GM19043 (cell line): ENCODE measurements around the gene DPY19L1.
A peak's percentile ranks its signal among the peaks of the same experiment; 100 is the strongest.
"Not testable (repeated sequence)": the region's sequence is repeated elsewhere in the genome, so short reads cannot be mapped to it uniquely, and the experiment has no call there.

Source experiments
- ATAC-seq: cut with Tn5 transposase; IDR thresholded peaks from one replicate; pipeline ENCODE4 v1.9.1; 2021; ENCODE audit warnings: low read depth; ENCODE audit not compliant: unreplicated experiment

Gene DPY19L1

DNA sequence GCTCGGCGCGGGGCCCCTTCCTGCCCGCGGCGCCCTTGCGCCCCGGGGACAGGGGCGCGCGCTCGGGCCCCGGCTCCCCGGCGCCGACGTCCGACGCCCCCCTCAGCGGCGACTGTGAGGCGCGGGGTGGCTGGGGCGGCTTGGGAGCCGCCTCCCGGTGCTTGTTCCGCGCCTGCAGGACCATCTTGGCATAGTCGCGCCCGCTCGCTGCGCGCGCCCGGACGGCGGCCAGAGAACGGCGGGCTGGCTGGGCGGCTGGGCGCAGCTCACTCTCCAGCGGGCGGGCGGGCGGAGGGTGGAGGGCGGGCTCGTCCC lies at the start of gene DPY19L1:
Gene DPY19L1 (minus strand): TSS at position 275 of the 315 bp plus-strand sequence. CDS start 91 bp downstream, at position 184.
- peak; percentile 14 for ATAC-seq

DNA sequence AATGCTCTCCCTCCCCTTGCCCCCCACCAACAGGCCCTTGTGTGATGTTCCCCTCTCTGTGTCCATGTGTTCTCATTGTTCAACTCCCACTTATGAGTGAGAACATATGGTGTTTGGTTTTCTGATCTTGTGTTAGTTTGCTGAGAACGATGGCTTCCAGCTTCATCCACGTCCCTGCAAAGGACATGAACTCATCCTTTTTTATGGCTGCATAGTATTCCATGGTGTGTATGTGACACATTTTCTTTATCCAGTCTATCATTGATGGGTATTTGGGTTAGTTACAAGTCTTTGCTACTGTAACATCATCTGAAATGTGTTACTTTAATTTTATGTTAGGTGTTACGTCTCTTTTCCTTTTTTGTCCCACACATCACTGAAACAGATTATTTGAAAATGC lies 42.2 kb upstream of the DPY19L1 start:
- not testable (repeated sequence) for ATAC-seq

GRCh38 chr7:35074008-35074407 lies 36.7 kb upstream of the DPY19L1 start:
- not testable (repeated sequence) for ATAC-seq

GRCh38 chr7:35072950-35073827 lies 35.9 kb upstream of the DPY19L1 start:
- ATAC-seq, result not testable (repeated sequence)

- ATAC-seq, result not testable (repeated sequence)
Measured at GRCh38 chr7:35069084-35069483, 31.8 kb upstream of the DPY19L1 start.

DNA sequence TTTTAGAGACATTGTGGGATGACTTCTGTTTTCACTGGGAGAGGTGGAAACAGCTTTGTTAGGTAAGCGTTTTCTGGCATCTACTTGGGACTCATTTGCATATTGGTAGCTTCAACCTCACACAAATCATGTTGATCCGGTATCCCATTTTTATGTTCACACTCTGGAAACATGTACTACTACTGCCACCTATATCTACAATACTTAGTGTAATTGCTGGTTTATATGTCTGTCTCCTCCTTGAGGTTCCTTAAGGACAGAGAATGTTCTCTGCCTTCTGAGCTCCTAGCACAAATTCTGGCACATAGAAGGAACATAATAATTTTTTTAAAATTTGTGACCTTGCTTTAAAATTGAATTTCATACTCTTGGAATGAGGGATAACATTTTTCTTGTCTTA lies 28.1 kb upstream of the DPY19L1 start:
- ATAC-seq, result not testable (repeated sequence)

GRCh38 chr7:35058571-35058970 lies 21.3 kb upstream of the DPY19L1 start:
- not testable (repeated sequence) for ATAC-seq

GRCh38 chr7:35057505-35058451 lies 20.5 kb upstream of the DPY19L1 start:
- not testable (repeated sequence) for ATAC-seq

GRCh38 chr7:35055733-35056132 lies 18.4 kb upstream of the DPY19L1 start:
- ATAC-seq, result not testable (repeated sequence)

DNA sequence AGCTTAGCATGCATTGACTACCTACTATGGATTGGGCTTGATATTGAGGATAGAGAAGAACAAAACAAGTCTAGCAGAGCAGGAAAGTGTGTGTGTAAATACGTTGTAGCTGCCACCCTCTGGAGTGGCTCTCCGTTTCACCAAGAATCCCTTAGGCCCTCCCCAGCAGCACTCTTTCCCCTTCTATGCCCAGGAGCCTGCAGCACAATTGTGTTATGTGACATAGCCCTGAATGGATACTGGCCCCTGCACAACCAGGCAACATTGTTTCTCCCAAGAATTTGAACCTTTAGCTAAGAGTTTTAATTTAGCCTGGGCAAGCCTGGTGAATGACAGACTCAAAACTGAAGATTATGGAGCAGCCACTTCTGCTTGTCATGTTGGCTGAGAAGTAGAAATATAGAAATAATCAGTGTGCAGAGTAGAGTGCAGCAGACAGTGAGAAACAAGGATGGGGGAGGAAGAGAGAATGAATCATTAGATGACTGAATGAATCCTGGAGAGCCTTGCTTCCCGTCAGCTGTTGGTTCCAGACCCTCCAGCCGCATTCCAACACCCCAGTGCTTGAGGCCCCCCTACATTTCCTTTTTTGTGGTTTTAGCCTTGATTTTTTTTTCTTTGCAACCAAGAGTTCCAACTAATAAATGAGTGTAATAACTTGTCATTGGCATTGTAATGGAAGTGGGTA lies 16.3 kb upstream of the DPY19L1 start:
- ATAC-seq, result not testable (repeated sequence)

DNA sequence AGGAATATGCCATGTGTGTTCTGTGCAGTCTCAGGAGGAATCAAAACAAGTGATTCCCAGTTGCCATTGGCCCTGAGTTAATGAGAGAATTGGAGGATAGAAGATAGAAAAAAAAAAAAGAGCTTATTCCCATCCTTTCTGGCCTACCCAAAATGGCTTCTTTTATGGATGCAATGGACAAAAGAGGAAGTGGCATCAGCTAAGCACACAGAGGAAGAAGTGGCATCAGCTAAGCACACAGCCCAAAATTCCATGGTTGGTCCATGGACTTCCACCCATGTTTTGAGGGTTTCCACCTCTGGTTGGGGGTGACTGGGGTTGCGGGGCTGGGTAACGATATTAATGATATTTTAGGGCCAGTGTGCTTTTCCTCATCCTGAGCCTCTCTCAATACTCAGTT lies 11.1 kb upstream of the DPY19L1 start:
- not testable (repeated sequence) for ATAC-seq

- not testable (repeated sequence) for ATAC-seq
Measured at GRCh38 chr7:35047912-35048305, 10.6 kb upstream of the DPY19L1 start.

DNA sequence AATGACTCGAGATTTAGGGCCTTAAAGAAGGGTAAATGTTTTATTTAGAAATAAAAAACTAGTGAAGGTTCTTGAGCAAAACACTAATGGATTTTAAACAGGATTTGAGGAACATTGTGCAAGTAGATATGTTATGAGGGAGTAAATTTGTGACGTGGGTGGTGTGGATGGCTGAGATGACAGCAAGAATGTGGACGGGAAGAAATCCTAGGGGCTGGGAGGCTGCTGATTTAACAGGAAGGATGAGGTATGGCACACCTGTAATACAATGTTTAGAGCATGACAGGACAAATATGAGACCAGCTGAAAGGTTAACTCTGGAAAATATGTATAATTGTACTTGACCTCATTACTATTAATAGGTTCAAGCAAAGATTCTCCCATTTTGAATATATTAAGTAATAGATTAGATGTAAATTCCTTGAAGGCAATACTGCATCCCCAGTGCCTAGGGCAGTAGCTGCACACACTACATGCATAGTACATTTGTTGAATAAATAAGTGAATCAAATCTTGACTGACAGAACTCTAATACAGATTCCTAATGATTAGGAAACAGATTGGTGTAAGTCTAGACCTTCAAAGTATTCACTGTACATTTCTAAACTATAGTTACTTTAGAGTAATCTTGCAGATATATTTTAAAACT lies 10.1 kb upstream of the DPY19L1 start:
- not testable (repeated sequence) for ATAC-seq

DNA sequence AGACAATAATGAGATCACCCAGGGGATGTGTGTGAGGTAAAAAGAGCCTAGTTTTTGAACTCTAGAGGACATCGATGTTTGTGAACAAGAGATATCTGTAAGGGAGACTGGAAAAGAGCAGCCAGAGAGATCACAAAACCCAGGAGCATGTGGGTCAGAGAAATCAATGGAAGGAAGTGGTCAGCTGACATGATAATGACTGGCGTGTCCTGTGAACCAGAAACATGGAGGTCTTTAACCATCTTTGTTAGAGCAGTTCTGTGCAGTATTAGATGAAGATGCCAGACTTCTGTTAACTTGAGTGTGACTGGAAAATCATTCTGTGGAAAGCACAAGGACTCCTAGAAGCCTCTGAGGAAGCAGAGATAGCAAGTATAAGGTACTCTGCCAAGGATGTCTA lies 6.0 kb upstream of the DPY19L1 start:
- ATAC-seq, result not testable (repeated sequence)

GRCh38 chr7:35040906-35041305 lies 3.6 kb upstream of the DPY19L1 start:
- no peak for ATAC-seq

DNA sequence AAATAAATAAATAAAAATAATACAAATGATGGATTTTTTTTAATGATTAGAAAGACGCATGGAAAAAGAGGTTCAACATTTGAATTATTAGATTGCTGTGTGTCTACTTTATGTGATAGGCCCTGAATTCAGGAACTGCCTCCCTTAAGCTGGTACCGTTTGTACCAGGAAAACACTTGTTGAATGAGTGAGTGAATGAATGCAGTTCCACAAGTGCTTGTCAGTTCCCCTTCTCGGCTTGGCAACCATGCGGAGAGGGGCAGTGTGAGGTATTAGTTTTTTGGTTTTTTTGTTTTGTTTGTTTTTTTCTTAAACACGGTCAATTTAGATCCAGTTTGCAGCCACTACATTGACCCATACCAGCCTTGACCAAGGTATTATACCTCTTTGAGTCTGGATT lies 2.1 kb upstream of the DPY19L1 start:
- no peak for ATAC-seq

DNA sequence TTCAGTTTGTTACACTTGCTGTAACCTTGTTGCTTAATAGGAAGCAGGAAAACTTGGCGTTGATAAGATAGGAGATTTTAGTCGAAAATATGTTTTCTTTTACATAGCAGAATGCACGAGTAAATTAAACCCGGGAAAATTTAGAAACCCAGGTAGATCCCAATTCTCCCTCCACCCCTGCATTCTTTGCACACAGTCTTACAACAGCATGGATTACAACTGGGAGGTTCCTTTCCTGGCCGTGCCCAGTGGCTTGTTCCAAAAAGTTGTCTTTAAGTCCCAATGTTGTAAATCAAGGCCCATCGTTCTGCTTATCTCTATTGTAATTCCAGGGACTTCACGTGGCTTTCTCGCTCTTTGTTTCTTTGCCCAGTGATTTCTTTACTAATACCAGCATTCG lies 1.1 kb upstream of the DPY19L1 start:
- no peak for ATAC-seq

DNA sequence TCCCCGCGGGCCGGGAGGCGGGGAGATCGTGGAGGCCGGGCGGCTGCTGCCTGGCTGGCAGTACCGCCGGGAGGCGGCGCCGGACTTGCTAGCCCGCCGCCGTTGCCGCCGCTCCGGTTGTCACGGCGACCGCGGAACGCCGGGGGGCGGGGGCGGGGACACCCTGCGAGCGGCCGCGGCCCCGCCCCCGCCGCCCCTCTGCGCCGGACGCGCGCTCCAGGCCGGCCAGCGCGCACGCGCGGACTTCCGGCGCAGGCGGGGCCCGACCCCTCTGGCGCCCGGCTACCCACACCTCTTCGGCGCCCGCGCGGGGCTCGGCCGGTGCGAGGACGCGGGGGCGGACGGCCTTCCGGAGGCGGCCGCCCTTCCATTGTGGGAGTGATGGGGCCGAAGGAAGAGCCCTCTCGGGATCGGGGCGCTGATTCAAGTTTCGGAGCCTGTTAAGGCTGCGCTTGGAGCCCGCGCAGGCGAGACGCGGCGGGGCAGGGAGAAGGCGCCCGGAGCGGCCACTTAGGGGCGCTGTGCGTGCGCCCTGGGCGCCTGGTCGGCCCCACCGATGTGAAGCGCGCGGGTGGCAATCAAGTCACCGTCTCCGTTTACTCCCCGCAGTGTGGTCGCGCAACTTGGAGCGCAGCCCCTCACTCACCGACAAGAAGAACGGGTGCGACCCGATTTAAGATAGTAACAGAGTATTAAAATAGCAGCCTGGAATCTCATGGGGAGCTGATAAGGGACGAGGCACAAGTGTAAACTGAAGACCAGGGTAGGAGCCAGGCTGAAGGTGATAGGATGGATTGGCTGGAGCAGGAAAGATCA lies 449 bp upstream of the DPY19L1 start:
- peak; percentile 73 for ATAC-seq
